Hair follicular keratinocyte (primary cell): ENCODE results near the gene DPH7. TPM values are rescaled to one million over a fixed set of nuclear protein-coding genes. Genes with fewer than 3 reads are reported as not detected.

Experiments used
- total RNA-seq: library from RNA; depleted of rRNA; stranded (reverse); fragments of >200 nt; gene quantifications from 2 replicates; pipeline ENCODE4 v1.2.3, GENCODE V29; 2015

Gene DPH7
- 28.7 and 37.0 TPM in 2 replicates for total RNA-seq

DNA sequence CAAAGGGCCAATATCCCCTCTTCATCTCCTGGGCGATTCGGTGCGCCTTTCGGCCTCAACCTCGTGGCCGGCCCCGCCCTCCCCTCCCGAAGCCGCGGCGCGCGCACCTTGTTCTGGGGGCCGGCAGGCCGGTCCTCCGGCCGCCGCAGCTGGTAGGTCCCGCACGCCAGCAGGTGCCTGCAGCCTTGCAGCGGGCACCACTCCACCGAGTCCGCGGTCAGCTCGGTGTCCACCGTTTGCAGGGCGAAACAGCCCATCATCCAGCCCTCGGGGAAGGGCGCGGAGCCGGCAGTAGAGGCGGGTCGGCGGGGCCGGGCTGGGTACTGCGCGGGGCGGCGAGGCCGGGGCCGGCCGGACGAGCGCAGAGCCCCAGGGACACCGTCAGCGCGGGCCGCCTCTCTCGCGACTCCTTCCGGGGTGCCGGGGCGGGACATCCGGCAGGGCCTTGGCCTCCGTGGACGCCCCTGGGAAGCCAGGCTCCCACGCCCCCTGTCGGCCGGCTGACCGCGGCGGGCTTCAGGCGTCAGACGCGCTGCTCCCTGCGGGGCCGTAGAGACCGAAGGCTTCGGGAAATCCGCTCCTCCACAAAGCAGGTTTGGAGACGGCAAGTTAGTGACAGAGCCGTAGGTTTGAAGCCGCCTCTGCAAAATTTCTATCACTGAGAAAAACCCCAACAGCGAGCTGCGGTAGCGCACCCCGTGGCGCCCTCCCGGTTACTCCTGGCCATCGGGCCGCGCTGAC, at the start of gene DPH7:
Gene DPH7 (minus strand): TSS at position 408 of the 741 bp plus-strand sequence. CDS start 148 bp downstream, at position 260.

DNA sequence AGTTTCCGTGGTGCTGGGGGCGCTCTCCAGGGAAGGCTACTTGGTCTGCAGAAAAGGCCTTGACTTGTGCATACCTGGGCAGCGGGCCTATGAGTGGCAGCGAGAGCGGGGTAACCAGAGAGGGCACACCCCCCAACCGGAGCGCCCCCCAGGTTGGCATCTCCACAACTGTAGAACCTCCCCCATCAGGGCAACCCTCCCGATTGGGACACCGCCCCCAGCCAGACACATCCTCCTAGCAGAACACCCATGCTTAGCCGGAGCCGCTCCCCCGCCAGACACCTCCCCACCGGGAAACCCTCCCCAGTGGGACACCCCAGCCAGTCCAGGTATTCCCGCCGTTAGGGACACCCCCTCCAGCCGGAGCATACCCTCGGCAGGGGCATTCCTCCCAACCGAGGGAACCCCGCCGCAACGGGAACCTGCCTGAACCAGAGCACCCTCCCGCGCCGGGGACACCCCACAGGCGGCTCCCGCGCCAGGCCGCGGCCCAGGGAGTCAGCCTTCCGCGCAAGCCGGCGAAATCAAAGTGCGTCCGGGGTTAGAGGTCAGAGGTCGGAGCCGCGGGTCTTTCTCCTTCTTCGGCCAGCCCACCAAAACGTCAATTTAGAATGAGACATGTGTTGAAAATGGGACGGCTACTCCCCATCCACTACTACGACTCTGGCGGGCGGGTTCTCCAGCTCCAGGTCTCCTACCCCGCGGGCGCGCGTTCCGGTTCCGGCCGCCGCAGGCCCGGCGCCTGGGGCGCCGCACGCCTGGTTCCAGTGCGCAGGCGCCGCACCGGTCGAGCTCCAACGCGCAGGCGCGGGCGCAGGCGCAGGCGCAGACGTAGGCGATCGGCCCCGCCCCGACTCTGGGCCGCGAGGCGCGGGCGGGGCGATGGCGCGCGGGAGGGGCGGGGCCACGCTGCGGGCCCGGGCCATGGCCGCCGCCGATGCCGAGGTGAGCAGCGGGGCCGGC, 39.7 kb upstream of the DPH7 start, which contains the start of gene EHMT1:
Gene EHMT1 (plus strand): TSS at position 901 of the 963 bp plus-strand sequence. CDS start 24 bp downstream, at position 925.

DNA sequence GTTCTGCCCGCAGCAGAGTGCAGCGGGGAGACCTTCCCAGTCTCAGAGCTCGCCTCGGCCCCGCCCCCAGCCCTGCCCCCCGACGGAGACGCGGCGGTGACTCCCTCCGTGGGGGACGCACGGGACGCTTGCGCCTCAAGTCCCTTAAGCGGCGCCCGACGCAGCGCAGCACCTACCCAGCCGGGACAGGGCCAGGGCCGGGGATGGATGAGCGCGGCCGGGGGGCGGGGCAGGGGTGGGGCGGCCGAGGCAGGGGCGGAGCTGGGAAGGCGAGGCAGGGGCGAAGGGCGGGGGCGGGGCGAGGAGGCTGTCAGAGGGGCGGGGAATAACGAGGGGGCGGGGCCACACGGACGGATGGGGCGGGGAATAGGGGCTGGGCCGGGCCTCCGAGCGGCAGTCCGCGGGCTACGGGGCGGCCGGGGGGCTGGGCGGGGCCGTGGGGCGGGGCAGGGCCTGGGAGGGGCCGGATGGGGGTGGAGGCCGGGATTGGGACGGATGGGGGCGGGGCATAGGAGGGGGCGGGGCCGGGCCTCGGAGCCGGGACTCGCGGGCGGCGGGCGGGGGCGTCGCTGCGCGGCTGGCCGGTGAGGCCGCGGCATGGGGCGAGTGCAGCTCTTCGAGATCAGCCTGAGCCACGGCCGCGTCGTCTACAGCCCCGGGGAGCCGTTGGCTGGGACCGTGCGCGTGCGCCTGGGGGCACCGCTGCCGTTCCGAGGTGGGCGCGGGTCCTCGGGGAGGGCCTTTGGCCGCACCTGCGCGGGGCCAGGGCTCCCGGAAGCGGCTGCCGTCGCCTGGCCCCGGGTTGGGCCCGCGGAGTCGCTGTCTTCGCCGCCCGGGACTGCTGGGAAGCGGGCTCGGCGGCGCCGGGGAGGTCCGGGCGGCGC, 26.6 kb upstream of the DPH7 start, which contains the start of gene ARRDC1:
Gene ARRDC1 (plus strand): TSS at position 566 of the 884 bp plus-strand sequence. CDS start 32 bp downstream, at position 598.

DNA sequence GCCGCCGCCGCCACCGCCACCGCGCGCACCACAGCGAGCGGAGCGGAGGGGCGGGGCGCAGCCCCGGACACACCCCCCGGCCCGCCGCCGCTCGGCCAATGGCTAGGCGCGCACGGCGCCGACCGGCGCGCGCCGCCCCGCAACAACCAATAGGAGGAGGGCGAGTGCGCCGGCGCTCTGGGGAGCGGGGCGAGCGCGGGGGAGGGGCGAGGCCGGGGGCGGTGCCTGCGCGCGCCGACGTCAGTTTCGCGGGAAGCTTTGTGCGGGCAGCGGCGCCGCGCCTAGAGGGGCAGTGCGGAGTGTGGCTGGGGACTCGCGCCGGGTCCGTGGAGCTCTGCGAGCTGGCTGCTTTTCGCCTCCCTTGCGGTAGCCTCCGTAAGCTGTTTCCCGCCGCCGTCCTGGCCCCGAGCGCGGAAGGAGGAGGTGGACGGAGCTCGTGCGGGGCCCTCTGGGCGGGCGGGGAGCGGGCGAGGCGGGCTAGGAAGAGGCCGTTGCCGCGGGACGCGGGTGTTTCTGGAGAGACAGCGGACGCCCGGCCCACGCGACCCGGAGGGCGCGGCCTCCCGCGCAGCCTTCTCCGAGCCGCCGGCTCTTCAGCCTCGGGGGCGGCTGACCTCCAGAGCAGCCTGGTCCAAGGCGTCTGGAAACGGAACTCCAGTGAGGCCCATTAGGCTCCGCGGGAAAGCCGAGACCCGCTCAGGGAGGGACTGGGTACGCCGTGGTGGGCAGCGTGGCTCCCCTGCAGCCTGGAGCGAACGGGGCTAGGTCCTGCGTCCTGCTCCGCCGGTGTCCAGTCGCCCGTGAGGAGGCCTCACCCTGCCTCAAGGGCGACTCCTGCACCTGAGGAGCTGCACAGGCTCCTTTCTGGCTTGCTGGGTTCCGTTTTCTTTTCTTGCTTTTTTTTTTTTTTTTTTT, 12.0 kb upstream of the DPH7 start, which contains the start of gene ZMYND19:
Gene ZMYND19 (minus strand): TSS at position 44 of the 915 bp plus-strand sequence. CDS start 249 bp downstream, outside the sequence.

DNA sequence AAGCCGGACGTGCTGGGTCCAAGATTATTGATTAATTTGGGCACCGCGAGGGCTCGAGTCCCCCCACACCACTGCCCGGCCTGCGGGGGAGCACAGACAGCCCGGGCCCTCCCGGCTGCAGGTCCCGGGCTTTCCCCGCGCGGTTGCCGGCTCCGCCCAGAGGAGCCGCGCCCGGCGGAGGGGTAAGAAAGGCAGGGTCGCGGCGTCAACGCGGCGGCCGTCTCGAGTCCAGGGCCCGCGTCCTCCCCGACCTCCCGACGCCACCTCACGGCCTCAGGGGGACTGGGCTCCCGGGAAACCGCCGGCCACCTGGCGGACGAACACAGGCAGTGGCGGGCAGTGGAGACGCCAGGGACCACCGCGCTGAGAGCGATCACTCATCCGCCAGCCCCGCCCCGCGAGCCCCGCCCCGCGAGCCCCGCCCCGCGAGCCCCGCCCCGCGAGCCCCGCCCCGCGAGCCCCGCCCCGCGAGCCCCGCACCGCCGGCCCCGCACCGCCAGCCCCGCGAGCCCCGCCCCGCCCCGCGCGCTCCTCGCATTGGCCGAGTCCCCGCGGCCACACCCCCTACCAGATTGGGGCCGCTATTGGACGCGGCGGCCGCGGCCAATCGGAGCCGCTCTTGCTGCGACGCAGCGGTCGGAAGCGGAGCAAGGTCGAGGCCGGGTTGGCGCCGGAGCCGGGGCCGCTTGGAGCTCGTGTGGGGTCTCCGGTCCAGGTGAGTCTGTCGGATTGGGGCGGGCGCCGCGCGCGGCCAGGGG, 27.3 kb downstream of the DPH7 start, which contains the start of gene MRPL41:
Gene MRPL41 (plus strand): TSS at position 616 of the 758 bp plus-strand sequence. CDS start 203 bp downstream, outside the sequence.

DNA sequence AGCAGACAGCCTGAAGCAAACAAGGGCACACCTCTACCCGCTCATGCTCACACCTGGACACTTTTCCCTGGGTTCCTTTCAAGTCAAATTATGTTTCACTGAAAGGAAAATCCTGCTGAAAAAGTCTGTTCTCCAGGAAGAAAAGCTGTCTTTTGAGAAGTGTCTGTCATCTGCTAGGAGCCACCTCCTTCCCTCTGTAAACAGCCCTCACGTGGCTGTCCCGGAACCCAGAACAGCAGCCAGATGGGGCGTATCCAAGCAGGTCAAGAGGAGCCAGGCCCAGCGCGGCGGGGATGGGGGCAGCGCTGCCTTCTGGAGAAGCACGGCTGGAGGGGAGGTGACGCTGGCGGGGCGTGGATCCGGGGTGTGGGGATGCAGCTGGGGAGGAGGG, 28.5 kb downstream of the DPH7 start, which contains the start of gene PNPLA7:
Gene PNPLA7 (minus strand): TSS at position 172 of the 391 bp plus-strand sequence. CDS start 205 bp downstream, outside the sequence.

Other genes starting within 250 kb of the DPH7 start
- gene EXD3, start 155.8 kb downstream of the DPH7 start, total RNA-seq = 4.6 and 8.9 TPM in 2 replicates
- 0.31 TPM in 1 of 2 replicates, not detected in the other for gene NOXA1, start 155.5 kb downstream of the DPH7 start, total RNA-seq
- not detected in 2 replicates for gene ENTPD8, start 137.6 kb downstream of the DPH7 start, total RNA-seq
- 48.9 and 50.7 TPM in 2 replicates for gene NSMF, start 119.6 kb downstream of the DPH7 start, total RNA-seq
- 0.11 and 0.31 TPM in 2 replicates for gene PNPLA7, start 28.5 kb downstream of the DPH7 start, total RNA-seq
- gene MRPL41, start 27.0 kb downstream of the DPH7 start, total RNA-seq = 107 and 108 TPM in 2 replicates
- 24.8 and 42.8 TPM in 2 replicates for gene ZMYND19, start 11.6 kb upstream of the DPH7 start, total RNA-seq
- 120 and 143 TPM in 2 replicates for gene ARRDC1, start 26.8 kb upstream of the DPH7 start, total RNA-seq
- 42.6 and 44.9 TPM in 2 replicates for gene EHMT1, start 40.1 kb upstream of the DPH7 start, total RNA-seq